NOMO-1 treated with dmso at 0.1 percent for 144 hours (cell line): ENCODE results near the gene AGL.
"Not testable (repeated sequence)": the region's sequence is repeated elsewhere in the genome, so short reads cannot be mapped to it uniquely, and the experiment has no call there.

Experiments used
- DNase-seq: peaks from one replicate; lab custom pipeline; 2025; ENCODE audit not compliant: unreplicated experiment; lab: John Stamatoyannopoulos, UW

Gene AGL

DNA sequence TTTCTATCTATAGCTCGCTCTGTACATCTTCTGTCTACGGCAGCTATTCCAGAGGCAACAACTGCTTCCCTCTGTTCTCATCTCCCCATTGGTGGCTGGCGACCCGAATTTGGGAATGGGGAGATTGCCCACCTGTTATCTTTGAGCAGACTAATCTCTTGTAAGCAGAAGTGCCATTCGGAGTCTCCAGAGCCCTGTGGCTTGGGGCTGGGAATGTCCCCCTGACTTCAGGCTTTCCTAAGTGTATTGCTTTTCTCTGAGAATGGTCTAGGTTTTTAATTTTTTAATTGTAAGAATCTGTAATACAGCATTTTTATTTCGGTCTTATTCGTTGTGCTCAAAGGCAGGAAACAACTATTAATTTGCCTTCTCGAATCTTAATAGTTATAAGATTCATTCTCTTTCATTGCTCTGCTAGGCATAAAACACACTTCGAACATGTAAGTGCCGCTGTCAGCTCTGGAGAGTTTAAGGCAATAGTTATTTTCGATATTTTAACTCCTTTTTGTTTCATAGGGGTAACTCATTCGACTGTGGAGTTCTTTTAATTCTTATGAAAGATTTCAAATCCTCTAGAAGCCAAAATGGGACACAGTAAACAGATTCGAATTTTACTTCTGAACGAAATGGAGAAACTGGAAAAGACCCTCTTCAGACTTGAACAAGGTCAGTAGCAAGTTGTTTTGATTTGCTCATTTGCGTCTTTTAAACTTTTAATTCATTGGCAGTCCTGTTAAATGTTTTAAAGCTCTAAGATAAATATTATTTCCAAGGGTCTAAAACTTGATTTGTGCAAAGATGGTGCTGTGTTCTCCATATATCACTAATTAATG, 514 bp downstream of the AGL start:
- DNase-seq, result no peak

DNA sequence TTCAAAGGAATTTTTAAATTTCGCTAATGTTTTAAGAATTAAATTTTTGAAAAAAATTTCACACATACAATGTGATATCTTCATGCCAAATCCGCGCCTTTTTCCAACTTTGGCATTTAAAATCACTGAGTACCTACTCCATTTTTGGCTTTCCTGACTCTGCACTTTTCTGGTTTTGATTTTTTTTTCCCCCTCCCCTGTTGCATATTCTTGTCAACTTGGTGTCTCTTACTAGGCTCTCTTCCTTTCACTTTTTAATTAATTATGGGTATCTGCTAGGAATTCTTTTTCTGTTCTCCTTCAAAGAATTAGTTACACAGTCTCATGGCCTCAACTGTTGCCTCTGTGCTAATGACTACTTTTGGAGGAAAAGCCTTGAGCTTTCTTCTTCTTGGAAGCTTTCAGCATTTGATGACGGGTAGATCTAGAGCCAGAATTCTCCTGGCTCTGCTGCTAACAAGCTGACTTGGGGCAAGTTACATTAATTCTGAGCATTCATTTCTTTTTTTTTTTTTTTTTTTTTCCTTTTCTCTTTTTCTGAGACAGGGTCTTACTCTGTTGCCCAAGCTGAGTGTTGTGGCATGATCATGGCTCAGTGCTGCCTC, 1.8 kb downstream of the AGL start:
- no peak for DNase-seq

DNA sequence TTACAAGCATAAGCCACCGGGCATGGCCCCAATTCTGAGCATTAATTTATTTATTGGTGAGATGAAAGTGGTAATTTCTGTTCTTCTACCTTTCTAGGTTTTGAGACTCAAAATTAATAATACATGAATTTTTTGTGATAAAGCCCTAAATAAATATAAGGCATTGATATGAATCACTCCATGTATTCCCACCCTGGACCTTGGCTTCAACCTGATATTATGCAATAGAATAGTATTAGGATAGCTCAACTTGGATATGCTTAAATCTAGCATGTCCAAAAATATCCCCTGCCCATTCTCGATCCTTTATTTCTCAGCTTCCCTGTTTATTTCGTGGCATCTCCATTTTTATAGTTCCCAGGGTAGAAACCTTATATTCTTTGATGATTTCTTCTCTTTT, 2.5 kb downstream of the AGL start:
- no peak for DNase-seq

DNA sequence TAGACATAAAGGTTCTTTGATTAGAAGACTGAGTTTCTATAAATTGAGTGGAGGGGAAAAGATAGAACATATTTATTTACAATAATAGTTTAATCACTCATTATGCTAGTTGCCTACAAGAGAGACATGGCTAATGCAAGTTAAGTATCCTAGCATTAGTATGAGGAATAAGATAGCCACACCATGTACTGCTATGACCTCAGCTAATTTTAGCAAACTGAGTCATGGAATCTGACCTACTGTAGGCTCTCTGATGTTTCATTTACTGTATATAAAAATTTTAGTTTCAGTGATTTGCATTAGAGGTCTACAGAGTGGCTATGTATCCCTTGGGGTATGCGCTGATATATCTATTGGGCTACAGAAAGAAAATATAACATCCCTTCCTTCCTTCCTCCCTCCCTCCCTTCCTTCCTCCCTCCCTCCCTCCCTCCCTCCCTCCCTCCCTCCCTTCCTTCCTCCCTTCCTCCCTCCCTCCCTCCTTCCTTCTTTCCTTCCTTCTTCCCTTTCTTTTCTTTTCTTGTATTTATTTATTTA, 5.8 kb downstream of the AGL start:
- DNase-seq, result no peak

DNA sequence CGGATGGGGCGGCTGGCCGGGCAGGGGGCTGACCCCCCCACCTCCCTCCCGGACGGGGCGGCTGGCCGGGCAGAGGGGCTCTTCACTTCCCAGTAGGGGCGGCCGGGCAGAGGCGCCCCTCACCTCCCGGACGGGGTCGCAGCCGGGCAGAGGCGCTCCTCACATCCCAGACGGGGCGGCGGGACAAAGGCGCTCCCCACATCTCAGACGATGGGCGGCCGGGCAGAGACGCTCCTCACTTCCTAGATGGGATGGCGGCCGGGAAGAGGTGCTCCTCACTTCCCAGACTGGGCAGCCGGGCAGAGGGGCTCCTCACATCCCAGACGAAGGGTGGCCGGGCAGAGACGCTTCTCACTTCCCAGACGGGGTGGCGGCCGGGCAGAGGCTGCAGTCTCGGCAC, 6.9 kb downstream of the AGL start:
- not testable (repeated sequence) for DNase-seq

DNA sequence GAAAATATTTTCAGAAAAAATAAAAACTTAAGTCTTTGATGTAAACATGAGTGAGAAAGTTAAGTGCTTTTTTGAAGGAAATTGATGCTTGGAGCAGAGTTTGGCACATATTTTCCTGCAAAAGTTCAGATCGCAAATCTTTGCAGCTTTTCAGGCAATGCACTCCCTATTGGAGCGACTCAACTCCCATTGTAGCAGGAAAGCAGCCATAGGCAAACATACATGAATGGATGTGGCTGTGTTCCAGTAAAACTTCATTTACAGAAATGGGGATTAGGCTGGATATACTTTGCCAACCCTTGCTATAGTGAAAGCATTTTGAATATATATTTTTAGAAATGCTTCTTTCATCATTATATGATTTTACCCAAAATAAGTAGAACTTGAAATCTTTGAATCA, 8.1 kb downstream of the AGL start:
- no peak for DNase-seq

DNA sequence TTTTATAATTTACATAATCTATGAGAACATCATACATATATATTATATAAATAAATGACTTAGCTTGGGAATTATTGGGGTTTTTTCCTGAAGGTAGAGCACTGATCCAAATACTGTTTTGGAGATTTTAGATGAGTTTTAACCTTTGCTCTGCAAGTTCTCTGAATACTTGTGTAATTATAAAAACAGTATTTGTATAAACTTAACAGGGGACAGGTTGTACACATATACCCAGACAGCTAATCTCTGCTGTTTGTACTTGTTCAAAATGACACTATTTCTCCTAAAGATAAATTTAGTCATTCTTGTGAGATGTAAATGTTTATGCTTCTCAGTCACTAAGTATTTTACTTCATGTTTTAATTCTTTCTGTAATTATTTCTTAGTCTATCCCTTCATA, 8.7 kb downstream of the AGL start:
- DNase-seq, result no peak

DNA sequence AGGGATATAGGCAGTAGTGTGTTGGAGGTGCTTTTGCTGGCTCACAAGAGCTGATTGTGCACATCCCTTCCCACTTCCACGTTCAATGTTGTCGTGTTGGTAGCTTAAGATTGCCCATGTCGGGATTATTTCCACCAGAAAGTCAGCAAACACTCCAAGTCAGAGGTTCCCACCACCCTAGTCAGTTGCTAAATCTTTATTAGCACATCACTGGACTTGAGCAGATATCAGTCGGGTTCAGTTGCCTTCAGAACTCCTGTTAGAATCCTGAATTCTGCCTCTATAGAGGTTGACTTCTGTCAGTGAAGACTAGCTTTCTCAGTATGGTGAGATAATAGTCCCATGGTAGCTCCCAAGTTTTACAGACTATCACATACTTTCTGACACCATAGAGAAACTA, 10.5 kb downstream of the AGL start:
- DNase-seq, result no peak

DNA sequence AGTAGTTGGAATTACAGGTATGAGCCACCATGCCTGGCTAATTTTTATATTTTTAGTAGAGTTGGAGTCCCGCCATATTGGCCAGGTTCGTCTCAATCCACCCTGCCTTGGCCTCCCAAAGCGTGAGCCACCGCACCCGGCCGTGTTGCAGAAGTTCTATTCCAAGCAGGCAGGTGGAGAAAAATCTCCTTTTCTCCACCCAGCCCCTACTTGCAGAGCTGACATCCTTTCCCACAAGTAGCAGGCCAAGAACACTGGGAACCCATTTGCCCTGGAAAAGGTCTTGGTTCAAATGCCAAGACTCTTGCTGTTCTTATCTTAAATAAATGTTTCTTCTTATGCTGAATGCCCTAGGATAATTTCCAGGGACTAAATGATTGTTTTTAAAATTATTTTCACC, 17.5 kb downstream of the AGL start:
- no peak for DNase-seq

DNA sequence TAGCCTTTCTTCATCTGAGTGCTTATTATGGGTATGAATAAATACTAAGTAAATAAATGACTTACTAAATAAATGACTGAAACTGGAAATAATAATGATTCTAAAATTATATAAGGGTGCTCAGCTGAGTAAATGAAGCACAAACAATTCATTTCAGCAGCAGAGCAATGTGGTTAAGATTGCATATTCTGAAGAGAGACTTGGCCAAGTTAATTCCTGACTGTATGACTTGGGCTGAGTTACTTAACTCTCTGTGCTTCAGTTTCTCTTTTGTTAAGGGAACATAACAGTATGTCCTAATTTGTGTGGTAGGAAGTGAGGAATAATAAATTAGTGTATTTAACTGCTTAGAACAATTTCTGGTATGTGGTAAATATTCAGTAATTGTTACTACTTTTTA, 19.1 kb downstream of the AGL start:
- no peak for DNase-seq

DNA sequence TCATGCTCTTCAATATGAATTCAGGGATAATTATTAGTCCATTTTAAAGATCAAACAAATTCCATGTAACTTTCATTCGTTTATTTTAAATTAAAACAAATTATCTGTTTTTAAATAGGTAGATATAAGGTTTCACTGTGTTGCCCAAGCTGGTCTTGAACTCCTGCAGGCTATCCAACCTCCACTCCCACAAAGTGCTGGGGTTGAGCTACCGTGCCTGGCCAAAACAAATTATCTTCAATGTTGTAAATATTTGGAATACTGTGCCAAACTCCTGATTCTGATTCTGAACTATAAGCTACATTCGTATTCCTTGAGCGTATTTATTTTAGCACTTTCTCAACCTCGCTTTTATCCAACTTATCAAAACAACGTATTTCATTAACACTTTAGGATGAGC, 19.6 kb downstream of the AGL start:
- no peak for DNase-seq

DNA sequence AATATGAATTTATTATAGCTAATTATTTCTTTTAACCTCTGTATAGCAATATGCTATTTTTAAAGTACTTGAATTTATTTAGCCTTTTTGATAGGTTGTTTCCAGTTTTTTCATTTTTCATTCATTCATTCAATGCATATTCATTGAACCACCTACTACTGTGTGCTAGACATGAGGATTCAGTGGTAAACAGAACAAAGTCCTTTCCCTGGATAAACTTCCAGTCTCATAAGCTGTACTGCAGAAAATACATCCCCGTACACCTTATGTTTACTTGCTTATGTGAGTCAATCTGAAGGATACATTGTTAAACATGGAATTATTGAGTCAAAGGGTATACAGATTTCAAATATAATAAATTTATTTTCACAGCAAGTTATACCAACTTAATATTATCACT, 21.9 kb downstream of the AGL start:
- DNase-seq, result no peak

DNA sequence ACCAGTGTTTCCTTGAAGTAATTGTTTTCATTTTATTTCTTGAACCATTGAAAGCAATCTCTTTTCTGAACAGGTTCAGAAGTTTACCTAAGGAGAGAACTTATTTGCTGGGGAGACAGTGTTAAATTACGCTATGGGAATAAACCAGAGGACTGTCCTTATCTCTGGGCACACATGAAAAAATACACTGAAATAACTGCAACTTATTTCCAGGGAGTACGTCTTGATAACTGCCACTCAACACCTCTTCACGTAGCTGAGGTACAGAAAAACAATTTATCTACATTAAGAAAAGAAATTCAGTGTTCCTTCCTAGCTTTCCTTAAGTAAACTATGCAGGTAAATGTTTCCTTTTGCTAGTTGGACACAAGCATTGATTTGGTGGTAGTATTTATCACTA, 27.4 kb downstream of the AGL start:
- no peak for DNase-seq

DNA sequence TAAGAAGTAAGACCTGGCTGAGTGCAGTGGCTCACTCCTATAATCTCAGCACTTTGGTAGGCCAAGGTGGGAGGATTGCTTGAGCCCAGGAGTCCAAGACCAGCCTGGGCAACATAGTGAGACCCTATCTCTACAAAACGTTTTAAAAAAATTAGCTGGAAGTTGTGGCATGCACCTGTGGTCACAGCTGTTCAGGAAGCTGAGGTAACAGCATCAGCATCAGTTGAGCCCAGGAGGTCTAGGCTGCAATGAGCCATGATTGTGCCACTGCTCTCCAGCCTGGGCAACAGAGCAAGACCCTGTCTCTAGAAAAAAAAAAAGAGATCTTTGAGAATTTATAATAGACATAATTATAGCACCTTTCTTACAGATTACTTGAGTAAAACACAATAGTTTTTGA, 36.0 kb downstream of the AGL start:
- DNase-seq, result no peak

DNA sequence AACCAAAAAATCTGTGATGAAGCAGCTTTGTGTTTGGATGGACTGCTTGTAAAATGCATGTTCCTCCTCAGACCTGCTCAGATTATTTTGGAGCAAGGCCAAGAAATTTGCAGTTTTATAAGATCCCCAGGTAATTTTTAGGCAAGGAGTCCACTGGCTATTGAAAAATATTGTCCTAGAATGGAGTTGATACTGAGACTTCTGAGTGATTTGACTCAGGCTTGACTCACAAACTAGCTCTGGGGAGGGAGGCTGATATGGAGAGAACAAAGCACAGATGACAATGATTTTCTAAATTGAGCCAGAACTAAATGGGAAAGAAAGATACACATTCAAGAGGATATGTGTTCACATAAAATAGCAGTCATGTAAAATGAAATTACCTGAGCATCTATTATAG, 36.7 kb downstream of the AGL start:
- DNase-seq, result no peak

DNA sequence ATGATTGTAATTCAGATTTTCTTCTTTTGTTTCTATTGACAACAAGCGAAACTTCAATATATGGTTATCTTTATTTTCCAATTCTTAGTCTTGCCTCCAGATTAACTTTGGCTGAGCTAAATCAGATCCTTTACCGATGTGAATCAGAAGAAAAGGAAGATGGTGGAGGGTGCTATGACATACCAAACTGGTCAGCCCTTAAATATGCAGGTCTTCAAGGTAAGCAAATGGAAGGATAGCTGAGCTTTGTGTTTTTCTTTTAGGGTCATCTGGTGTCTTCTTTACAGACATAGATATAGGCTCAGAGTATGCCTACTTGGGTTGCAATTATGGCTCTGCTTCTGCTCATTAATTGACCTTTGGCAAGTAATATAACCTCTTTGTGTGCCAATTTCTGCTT, 37.7 kb downstream of the AGL start:
- DNase-seq, result no peak

DNA sequence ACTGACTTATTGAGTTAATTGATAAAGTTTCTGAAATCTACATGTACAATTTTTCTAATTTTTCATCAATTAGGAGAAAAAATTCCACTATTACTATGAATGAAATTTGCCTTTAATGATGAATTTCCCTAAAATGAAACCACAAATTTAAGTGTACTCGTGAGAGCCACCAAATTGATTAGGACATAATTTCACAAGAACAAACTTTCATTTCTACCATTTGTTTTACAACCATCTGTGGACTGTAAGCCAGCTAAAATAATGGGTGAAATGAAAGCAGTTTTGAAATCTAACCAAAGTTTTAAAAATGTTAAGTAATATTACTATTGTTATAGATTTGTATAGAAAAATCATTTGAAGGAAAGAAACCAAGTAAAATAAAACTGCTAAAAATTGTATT, 41.8 kb downstream of the AGL start:
- DNase-seq, result no peak

DNA sequence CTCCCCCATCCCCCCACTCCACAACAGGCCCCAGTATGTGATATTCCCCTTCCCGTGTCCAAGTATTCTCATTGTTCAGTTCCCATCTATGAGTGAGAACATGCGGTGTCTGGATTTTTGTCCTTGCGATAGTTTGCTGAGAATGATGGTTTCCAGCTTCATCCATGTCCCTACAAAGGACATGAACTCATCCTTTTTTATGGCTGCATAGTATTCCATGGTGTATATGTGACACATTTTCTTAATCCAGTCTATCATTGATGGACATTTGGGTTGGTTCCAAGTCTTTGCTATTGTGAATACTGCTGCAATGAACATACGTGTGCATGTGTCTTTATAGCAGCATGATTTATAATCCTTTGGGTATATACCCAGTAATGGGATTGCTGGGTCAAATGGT, 53.1 kb downstream of the AGL start:
- not testable (repeated sequence) for DNase-seq

DNA sequence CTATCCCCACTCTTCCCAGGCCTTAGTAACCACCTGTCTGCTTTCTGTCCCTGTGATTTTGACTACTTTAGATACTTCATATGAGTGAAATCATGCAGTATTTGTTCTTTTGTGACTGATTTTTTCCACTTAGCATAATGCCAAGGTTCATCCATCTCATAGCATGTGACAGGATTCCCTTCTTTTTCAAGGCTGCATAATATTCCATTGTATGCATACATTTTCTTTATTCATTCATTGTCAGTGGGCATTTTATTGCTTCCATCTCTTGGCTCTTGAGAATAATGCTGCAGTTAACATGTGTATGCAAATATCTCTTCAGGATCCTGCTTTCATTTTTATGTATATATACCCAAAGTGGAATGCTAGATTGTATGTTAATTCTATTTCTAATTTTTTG, 56.4 kb downstream of the AGL start:
- no peak for DNase-seq

DNA sequence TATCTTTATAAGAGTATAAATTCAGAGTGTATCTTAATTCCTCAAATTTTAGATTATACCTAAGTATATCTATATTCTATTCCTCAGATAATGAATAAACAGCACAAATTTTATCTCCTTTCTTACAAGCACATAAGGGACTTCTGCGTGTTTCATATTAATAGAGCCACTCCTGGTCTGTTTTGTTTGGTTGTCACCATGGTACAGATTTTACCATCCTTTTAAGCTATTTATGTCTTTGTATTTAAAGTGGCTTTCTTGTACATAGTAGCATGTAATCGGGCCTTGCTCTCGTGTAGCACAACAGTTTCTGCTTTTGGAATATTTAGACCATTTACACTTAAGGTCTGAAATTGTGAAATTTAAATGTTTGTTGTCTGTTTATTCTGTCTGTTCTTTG, 67.1 kb downstream of the AGL start:
- DNase-seq, result no peak

DNA sequence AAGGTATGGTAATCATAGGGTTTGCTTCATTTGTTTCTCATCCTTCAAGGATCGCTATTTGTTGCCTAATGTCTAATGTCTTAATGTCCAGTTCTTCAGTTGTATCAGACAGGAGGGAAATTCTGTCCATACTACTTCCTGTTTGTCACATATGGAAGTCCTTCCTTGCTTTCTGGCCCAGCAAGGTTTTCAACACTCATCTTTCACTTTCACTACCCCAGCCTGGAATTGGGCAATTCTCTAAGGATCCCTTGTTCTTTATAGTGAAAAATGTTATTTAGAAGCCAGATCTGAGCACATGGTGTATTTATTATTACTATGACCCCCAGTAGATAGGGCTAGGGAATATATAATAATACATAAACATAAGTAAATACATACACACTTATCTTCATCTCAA, 69.1 kb downstream of the AGL start:
- no peak for DNase-seq

DNA sequence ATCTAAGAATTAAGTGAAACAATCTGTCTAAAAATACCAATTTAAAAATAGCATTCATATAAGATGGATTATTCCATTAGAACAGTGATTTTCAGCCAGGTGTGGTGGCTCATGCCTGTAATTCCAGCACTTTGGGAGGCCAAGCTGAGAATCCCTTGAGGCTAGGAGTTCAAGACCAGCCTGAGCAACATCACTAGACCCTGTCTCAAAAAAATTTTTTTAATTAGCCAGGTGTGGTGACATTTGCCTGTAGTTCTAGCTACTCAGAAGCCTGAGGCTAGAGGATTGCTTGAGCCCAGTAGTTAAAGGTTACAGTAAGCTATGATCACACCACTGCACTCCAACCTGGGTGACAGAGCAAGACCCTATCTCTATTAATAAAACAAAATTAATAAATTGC, 84.6 kb downstream of the AGL start:
- no peak for DNase-seq

DNA sequence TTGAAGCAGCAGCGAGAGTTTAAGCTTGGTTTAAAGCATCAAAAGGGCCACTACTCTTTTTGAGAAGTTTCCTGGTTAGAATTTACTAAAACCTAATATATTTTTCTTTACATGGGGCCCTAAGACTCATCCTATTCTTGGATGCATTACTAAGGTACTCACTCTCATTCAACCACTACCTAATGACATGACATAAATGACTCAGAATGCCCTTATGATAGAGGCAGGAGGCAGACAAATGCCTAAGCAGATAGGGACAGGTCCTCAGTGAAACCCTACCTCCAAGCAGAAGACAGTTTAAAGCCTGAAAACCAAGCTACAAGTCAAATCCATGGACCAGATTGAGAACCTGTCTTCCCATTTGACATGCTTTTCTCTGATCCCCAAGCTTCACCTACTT, 85.4 kb downstream of the AGL start:
- DNase-seq, result no peak
